K562 (cell line): ENCODE results near the gene TTC28. TPM values are rescaled to one million over a fixed set of nuclear protein-coding genes. Genes with fewer than 3 reads are reported as not detected.

Source experiments
- ATAC-seq: fragments of 200-7000 bp; cut with Tn5 transposase; 3 replicates; pipeline ENCODE4 v1.9.1; 2020; ENCODE audit warnings: moderate library complexity
- BruUV-seq: library from RNA; stranded (reverse); fragments of 400-500 nt; replicated peaks from 2 replicates; lab custom pipeline; 2021; lab: Mats Ljungman, UMichigan
- CTCF ChIA-PET: fragments of 300-600 bp; formaldehyde crosslinking; extraction: SDS; loops from one replicate; lab custom pipeline; 2021; ENCODE audit warnings: low intra/inter-chr PET ratio; lab: Yijun Ruan, JAX
- POLR2A ChIA-PET: fragments of 300-600, 350-650 bp; sonication (Branson Sonifier 250); formaldehyde crosslinking; extraction: SDS; loops from one replicate; lab custom pipeline; 2021; ENCODE audit warnings: antibody characterized with exemption, inconsistent platforms; lab: Yijun Ruan, JAX
- DNase-seq, 4 experiments: peaks; one replicate each; pipeline versions ENCODE4 v3.0.0 to v3.0.0-alpha.2; 2011 to 2018; ENCODE audit warnings: low spot score in 3 of 4, mixed read lengths in 3 of 4; ENCODE audit errors: extremely low read depth in 1 of 4
- FAIRE-seq: peaks from 2 replicates; lab custom pipeline; 2011; peaks lifted over from hg19 to GRCh38; lab: Jason Lieb, UNC
- H2AFZ ChIP-seq: 2 replicates; pipeline ENCODE4 v1.6.0; 2011; ENCODE audit warnings: low read depth, low read length, control low read depth, inconsistent platforms
- H3K27ac ChIP-seq: fragments of 200-600 bp; 3 replicates; pipeline ENCODE4 v1.8.0; 2011; ENCODE audit warnings: low read depth, mild to moderate bottlenecking, control low read depth, inconsistent platforms, low read length, moderate library complexity, mixed read lengths; ENCODE audit errors: extremely low read depth
- H3K27me3 ChIP-seq, 2 experiments: fragments of 300-600 bp in 1 of 2; 2 replicates in 1 of 2; 3 replicates in 1 of 2; pipeline versions ENCODE4 v1.6.0 to v1.8.0; 2011; ENCODE audit warnings: inconsistent platforms in 2 of 2, low read length in 2 of 2, mild to moderate bottlenecking in 1 of 2, mixed read lengths in 1 of 2, moderate library complexity in 1 of 2; ENCODE audit not compliant: control insufficient read depth in 2 of 2, insufficient read depth in 2 of 2
- H3K36me3 ChIP-seq: fragments of 300-600 bp; 3 replicates; pipeline ENCODE4 v1.8.0; 2011; ENCODE audit warnings: mild to moderate bottlenecking, low read length, inconsistent platforms; ENCODE audit not compliant: control insufficient read depth, insufficient read depth
- H3K4me1 ChIP-seq, 2 experiments: fragments of 200-600 bp in 1 of 2; replicated peaks in 1 of 2; 2 replicates in 1 of 2; 3 replicates in 1 of 2; pipeline versions ENCODE4 v1.5.1 to v1.8.0; 2011; ENCODE audit warnings: inconsistent platforms in 2 of 2, low read length in 2 of 2, mild to moderate bottlenecking in 1 of 2, mixed read lengths in 1 of 2, moderate library complexity in 1 of 2; ENCODE audit not compliant: control insufficient read depth in 2 of 2, insufficient read depth in 2 of 2
- H3K4me2 ChIP-seq: 2 replicates; pipeline ENCODE4 v1.6.1; 2011; ENCODE audit warnings: low read length, control low read depth, inconsistent platforms, mixed read lengths; ENCODE audit not compliant: insufficient read depth
- H3K4me3 ChIP-seq: fragments of 200-600 bp; sonication (generic), shearing (Covaris generic); 2 replicates; pipeline ENCODE4 v1.5.1; 2016; ENCODE audit warnings: control low read depth, inconsistent platforms
- H3K79me2 ChIP-seq: fragments of 200-600 bp; 3 replicates; pipeline ENCODE4 v1.8.0; 2011; ENCODE audit warnings: low read length, inconsistent platforms; ENCODE audit not compliant: control insufficient read depth, insufficient read depth
- H3K9ac ChIP-seq, 2 experiments: 2 replicates each; pipeline versions ENCODE4 v1.6.0 to v1.6.1; 2011; ENCODE audit warnings: low read depth in 2 of 2, low read length in 2 of 2, control low read depth in 1 of 2, inconsistent platforms in 1 of 2, mild to moderate bottlenecking in 1 of 2, mixed read lengths in 1 of 2; ENCODE audit not compliant: insufficient read depth in 1 of 2
- H3K9me1 ChIP-seq: one replicate; pipeline ENCODE4 v1.6.0; 2011; ENCODE audit warnings: inconsistent platforms, mild to moderate bottlenecking, low read length, moderate library complexity; ENCODE audit not compliant: control insufficient read depth, insufficient read depth
- H3K9me3 ChIP-seq: replicated peaks from 2 replicates; pipeline ENCODE4 v1.5.1; 2011; ENCODE audit warnings: low read depth, low read length, inconsistent platforms; ENCODE audit not compliant: control insufficient read depth, insufficient read depth
- H4K20me1 ChIP-seq: replicated peaks from 2 replicates; pipeline ENCODE4 v1.6.1; 2011; ENCODE audit warnings: low read length, inconsistent platforms, mixed read lengths; ENCODE audit not compliant: control insufficient read depth, insufficient read depth
- BRCA1 ChIP-seq, 2 experiments: fragments of 450-650 bp in 1 of 2; sonication (generic) in 1 of 2; formaldehyde crosslinking in 1 of 2; IDR thresholded peaks; 2 replicates each; pipeline versions ENCODE4 v1.5.0 to v1.6.1; 2017 to 2020; ENCODE audit warnings: mild to moderate bottlenecking in 1 of 2, missing genetic modification reagents in 1 of 2
- CBX1 ChIP-seq: sonication (generic); IDR thresholded peaks from 2 replicates; pipeline ENCODE4 v1.6.1; 2016; ENCODE audit warnings: antibody characterized with exemption, low read depth, mild to moderate bottlenecking
- CTBP1 ChIP-seq: fragments of 450-650 bp; IDR thresholded peaks from 2 replicates; pipeline ENCODE4 v1.6.1; 2016; ENCODE audit warnings: borderline replicate concordance
- ETV1 ChIP-seq: fragments of 450-650 bp; conservative IDR thresholded peaks from 2 replicates; pipeline ENCODE4 v1.6.1; 2016; ENCODE audit warnings: missing genetic modification characterization, control low read depth, low read depth, missing compliant biosample characterization
- FOXA1 ChIP-seq: fragments of 450-650 bp; IDR thresholded peaks from 2 replicates; pipeline ENCODE4 v1.6.1; 2016; ENCODE audit warnings: mild to moderate bottlenecking, borderline replicate concordance
- HMGN3 ChIP-seq: IDR thresholded peaks from 2 replicates; pipeline ENCODE4 v1.6.1; 2011; ENCODE audit warnings: borderline replicate concordance, low read depth, mild to moderate bottlenecking, mixed read lengths, low read length; ENCODE audit not compliant: insufficient read length; ENCODE audit errors: extremely low read depth
- JUN ChIP-seq, 2 experiments: sonication (generic) in 1 of 2; formaldehyde crosslinking in 1 of 2; IDR thresholded peaks; 2 replicates each; pipeline versions ENCODE4 v1.6.1 to v1.8.0; 2012 to 2022; ENCODE audit warnings: borderline replicate concordance in 2 of 2, mild to moderate bottlenecking in 2 of 2, improper control_type of control experiment in 1 of 2, low read depth in 1 of 2, low read length in 1 of 2, missing genetic modification reagents in 1 of 2
- KDM1A ChIP-seq, 2 experiments: fragments of 450-650 bp; IDR thresholded peaks; 2 replicates each; pipeline ENCODE4 v1.6.1; 2016; ENCODE audit warnings: mild to moderate bottlenecking in 2 of 2
- LEF1 ChIP-seq: fragments of 450-650 bp; IDR thresholded peaks from 2 replicates; pipeline ENCODE4 v1.6.1; 2016; ENCODE audit warnings: mild to moderate bottlenecking
- MCM5 ChIP-seq: fragments of 450-650 bp; IDR thresholded peaks from 2 replicates; pipeline ENCODE4 v1.6.1; 2016; ENCODE audit warnings: low read depth
- MIER1 ChIP-seq: fragments of 450-650 bp; IDR thresholded peaks from 2 replicates; pipeline ENCODE4 v1.6.1; 2016; ENCODE audit warnings: antibody characterized with exemption, mild to moderate bottlenecking, low read depth
- POLR3G ChIP-seq: IDR thresholded peaks from 2 replicates; pipeline ENCODE4 v1.6.1; 2011; ENCODE audit not compliant: insufficient read length, insufficient replicate concordance; ENCODE audit errors: extremely low read depth
- RFX7 ChIP-seq: fragments of 250-450 bp; sonication (Bioruptor Pico); IDR thresholded peaks from 2 replicates; pipeline ENCODE4 v1.5.1; 2021; ENCODE audit warnings: mild to moderate bottlenecking
- ZNF436 ChIP-seq: fragments of 250-450, 450-650 bp; sonication (Bioruptor Pico); formaldehyde crosslinking; IDR thresholded peaks from 2 replicates; pipeline ENCODE4 v1.7.0; 2020; ENCODE audit warnings: mild to moderate bottlenecking
- ZNF551 ChIP-seq: fragments of 250-450 bp; sonication (Bioruptor Pico); IDR thresholded peaks from 2 replicates; pipeline ENCODE4 v1.5.0; 2021; ENCODE audit warnings: mild to moderate bottlenecking, moderate library complexity
- WGBS: fragments of 100-300 bp; shearing (Covaris generic); methylation state at CpG from one replicate; pipeline ENCODE4 v1.1.6; 2016; ENCODE audit warnings: low coverage, mixed read lengths; ENCODE audit not compliant: insufficient coverage; ENCODE audit errors: missing lambda C conversion rate; 5-methylcytosine and 5-hydroxymethylcytosine counted together
- in situ Hi-C: fragments of 300-500 bp; cut with MboI; formaldehyde crosslinking; loops from 4 replicates; pipeline ENCODE4 v1.15.0; 2018; ENCODE audit warnings: inconsistent platforms, mixed read lengths
- intact Hi-C: fragments of 100-400 bp; cut with micrococcal nuclease; formaldehyde crosslinking; loops from 2 replicates; pipeline ENCODE4 v1.14.2; 2022
- polyA plus RNA-seq, 8 experiments: library from polyadenylated mRNA; depleted of rRNA in 4 of 8; stranded (reverse) in 5 of 8; unstranded in 3 of 8; fragments of >200 nt; fragmentation: Nextera tagmentation in 2 of 8; fragmentation: Illumina TruSeq in 1 of 8; extraction: Ambion mirVana in 2 of 8; extraction: Trizol in 1 of 8; gene quantifications; 2 replicates each; pipeline versions ENCODE4 v1.2.1 to v1.2.3, GENCODE V29; 2011 to 2014; ENCODE audit warnings: inconsistent platforms in 1 of 8, missing spikeins in 1 of 8
- total RNA-seq, 7 experiments: library from RNA; depleted of rRNA in 6 of 7; stranded (reverse); fragments of >200 nt in 6 of 7; fragmentation: Illumina TruSeq in 2 of 7; extraction: Trizol in 2 of 7; gene quantifications; 2 replicates each; pipeline versions ENCODE4 v1.2.1 to v1.2.3, GENCODE V29; 2011 to 2021; ENCODE audit warnings: low replicate concordance in 1 of 7
- TF ChIP-seq, protein P1 (sequence below): fragments of 150-350 bp; conservative IDR thresholded peaks from 2 replicates; pipeline ENCODE4 v1.6.1; 2014; ENCODE audit warnings: low read length

TTC28 gene
- total and polyA plus RNA-seq, 9 of the 15 experiments (the other 6 are each of a cell fraction or from before 2014, with no cell fraction given) = 0.22 to 10.7 (median 3.1) TPM

DNA sequence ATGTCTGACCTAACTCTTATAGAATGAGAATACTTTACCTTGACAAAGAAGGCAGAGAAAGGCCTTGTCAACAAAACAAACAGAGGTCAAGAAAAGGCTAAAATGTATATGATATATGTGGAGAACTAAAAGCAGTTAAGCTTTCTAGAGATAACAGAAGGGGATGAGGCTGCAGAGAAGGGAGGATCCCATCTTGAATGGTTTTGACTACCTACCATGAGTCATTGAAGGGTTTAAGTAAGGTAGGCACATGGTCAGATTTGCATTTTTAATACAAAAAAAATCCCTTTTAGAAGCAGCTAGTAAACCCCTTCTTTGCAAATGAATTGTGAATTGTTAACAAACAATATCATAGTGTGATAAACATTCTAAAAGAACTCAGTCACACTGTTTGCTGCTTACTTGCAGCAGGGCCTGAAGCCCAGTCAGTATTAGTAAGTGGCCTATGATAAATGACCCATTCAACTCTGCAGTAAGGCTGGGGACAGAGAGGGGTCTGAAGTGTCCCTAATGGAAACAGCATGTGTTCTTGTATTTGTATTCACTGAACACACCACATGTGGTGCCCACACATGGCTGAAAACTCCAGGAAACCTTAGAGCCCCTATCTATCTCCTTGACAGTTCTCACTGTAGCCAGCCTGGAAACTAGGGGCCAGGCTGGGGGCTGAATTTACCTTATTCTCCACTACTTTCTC lies 431.8 kb downstream of the TTC28 start (continued):
- no peak for TF ChIP-seq JUN (IDR thresholded peaks at IDR 0.05; ENCODE audit: borderline replicate concordance, low read depth, low read length)
- TF ChIP-seq JUN (CRISPR knock-in tag; IDR thresholded peaks at IDR 0.05; ENCODE audit: borderline replicate concordance) = no peak
- TF ChIP-seq LEF1 = no peak
- TF ChIP-seq KDM1A (IDR thresholded peaks at IDR 0.05) = peak in 1 of 2 experiments; percentile 47; a peak in 1 of 4 replicates
- TF ChIP-seq ZNF436 (CRISPR knock-in tag) = no peak
- TF ChIP-seq POLR3G = no peak

DNA sequence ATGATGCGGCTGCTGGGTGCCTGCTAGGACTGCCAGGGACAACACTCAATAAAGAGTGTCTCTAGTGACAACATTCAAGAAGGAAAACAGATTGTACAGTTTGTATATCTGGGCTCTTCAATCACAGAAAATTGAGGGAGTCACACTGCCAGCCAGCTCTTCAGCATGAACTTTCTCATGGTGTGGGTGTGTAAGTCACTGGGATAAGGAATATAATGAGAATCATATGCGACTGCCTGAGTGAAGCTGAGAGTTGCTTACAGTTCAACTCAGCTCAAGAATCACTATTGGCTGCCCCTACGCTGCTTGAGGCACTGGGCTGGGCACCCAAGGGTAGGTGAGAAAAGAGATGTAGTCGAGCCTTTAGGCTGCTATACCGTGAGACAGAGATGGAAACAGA lies 432.5 kb downstream of the TTC28 start:
- in situ Hi-C loops (no loop called here), intact Hi-C loops (loop anchor here (10.0 kb wide), 1 partner anchor 348 kb away; no protein-coding TSS in a partner anchor)
- no peak for TF ChIP-seq RFX7
- TF ChIP-seq FOXA1 = no peak
- TF ChIP-seq KDM1A (IDR thresholded peaks at IDR 0.05) = no peak
- TF ChIP-seq BRCA1 (IDR thresholded peaks at IDR 0.05) = no peak
- no peak for TF ChIP-seq BRCA1 (CRISPR knock-in tag; IDR thresholded peaks at IDR 0.05)
- TF ChIP-seq CBX1 = no peak
- no peak for TF ChIP-seq MIER1
- TF ChIP-seq, protein P1, sequence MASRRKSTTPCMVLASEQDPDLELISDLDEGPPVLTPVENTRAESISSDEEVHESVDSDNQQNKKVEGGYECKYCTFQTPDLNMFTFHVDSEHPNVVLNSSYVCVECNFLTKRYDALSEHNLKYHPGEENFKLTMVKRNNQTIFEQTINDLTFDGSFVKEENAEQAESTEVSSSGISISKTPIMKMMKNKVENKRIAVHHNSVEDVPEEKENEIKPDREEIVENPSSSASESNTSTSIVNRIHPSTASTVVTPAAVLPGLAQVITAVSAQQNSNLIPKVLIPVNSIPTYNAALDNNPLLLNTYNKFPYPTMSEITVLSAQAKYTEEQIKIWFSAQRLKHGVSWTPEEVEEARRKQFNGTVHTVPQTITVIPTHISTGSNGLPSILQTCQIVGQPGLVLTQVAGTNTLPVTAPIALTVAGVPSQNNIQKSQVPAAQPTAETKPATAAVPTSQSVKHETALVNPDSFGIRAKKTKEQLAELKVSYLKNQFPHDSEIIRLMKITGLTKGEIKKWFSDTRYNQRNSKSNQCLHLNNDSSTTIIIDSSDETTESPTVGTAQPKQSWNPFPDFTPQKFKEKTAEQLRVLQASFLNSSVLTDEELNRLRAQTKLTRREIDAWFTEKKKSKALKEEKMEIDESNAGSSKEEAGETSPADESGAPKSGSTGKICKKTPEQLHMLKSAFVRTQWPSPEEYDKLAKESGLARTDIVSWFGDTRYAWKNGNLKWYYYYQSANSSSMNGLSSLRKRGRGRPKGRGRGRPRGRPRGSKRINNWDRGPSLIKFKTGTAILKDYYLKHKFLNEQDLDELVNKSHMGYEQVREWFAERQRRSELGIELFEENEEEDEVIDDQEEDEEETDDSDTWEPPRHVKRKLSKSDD = no peak
- TF ChIP-seq ZNF551 = no peak
- TF ChIP-seq HMGN3 = no peak
- no peak for TF ChIP-seq CTBP1
- TF ChIP-seq ETV1 = no peak
- TF ChIP-seq MCM5 = no peak
- H3K36me3 ChIP-seq = no peaks in the 10 kb centered on the region
- H3K27ac ChIP-seq = peak overlapping the region; percentile 73
- 45% methylated on average over 5 of the region's 5 CpGs for WGBS
- H4K20me1 ChIP-seq = no peaks in the 10 kb centered on the region
- no peaks in the 10 kb centered on the region for H3K9me3 ChIP-seq
- ATAC-seq (no peak; the same call in 2 of the 3 replicates), FAIRE-seq (no peak), DNase-seq (no peak)
- H3K4me1 ChIP-seq = peaks cover 15 to 54% of the 10 kb centered on the region in 2 experiments
- no TSS peak for BruUV-seq
- no peak overlapping the region; the same call in 1 of the 2 replicates for H3K4me2 ChIP-seq
- no peak overlapping the region for H3K9ac ChIP-seq
- no peaks in the 10 kb centered on the region for H3K79me2 ChIP-seq
- ChIA-PET CTCF (no interaction called here), POLR2A (interaction anchor here (0.8 kb wide), 1 partner anchor 55 kb away, joined by 4 read pairs; no protein-coding TSS in a partner anchor)
- H3K9me1 ChIP-seq = no peaks in the 10 kb centered on the region
- no peak overlapping the region for H2AFZ ChIP-seq
- no peak overlapping the region for H3K4me3 ChIP-seq
- H3K27me3 ChIP-seq = no peaks in the 10 kb centered on the region
